Left lobe of liver (tissue), 2 donors: ENCODE data around the gene SPEF1. TPM values are rescaled to one million over a fixed set of nuclear protein-coding genes. Genes with fewer than 3 reads are reported as not detected.
"Not testable (repeated sequence)": the region's sequence is repeated elsewhere in the genome, so short reads cannot be mapped to it uniquely, and the experiment has no call there.

Experiments used
- ATAC-seq: fragments of 200-7000 bp; cut with Tn5 transposase; one replicate; pipeline ENCODE4 v1.9.1; 2020; ENCODE audit warnings: mild to moderate bottlenecking, moderate library complexity
- DNase-seq: peaks from one replicate; pipeline ENCODE4 v3.0.0-alpha.2; 2020; ENCODE audit warnings: low spot score
- total RNA-seq: library from RNA; stranded (reverse); gene quantifications from one replicate; pipeline ENCODE4 v1.2.1, GENCODE V29; 2021
- donor health status: DM: no; HTN: no; CAD: no; lungs with moderate emphysema.
- donor health status: DM: no; HTN: yes; CAD: no.

SPEF1 gene
- total RNA-seq: 0.10 TPM

- ATAC-seq (peak; percentile 90), DNase-seq (peak; percentile 85)
Measured at GRCh38 chr20:3781153-3781910, at the start of gene SPEF1. Gene SPEF1 (minus strand): TSS chr20:3781448. CDS start chr20:3781287, 161 bp downstream.

- ATAC-seq, DNase-seq: not testable (repeated sequence)
Measured at GRCh38 chr20:3829891-3830290, 48.6 kb upstream of the SPEF1 start.

- ATAC-seq: no peak
- DNase-seq: no peak
Measured at GRCh38 chr20:3828798-3829197, 47.5 kb upstream of the SPEF1 start.

- ATAC-seq (no peak), DNase-seq (no peak)
Measured at GRCh38 chr20:3826420-3826819, 45.2 kb upstream of the SPEF1 start.

- ATAC-seq (no peak), DNase-seq (no peak)
Measured at GRCh38 chr20:3825526-3825925, 44.3 kb upstream of the SPEF1 start.

- no peak for ATAC-seq
- DNase-seq: no peak
Measured at GRCh38 chr20:3823881-3824280, 42.6 kb upstream of the SPEF1 start.

- no peak for ATAC-seq
- DNase-seq: no peak
Measured at GRCh38 chr20:3821996-3822395, 40.7 kb upstream of the SPEF1 start.

- no peak for DNase-seq
- no peak for ATAC-seq
Measured at GRCh38 chr20:3820901-3821727, 39.9 kb upstream of the SPEF1 start.

GRCh38 chr20:3820048-3820900 is 39.0 kb upstream of the SPEF1 start, which contains the start of gene AP5S1:
Gene AP5S1 (plus strand): TSS chr20:3820547. CDS start chr20:3822118, 1,571 bp downstream.
- peak; percentile 87 for ATAC-seq
- peak; percentile 98 for DNase-seq

- ATAC-seq: no peak
- no peak for DNase-seq
Measured at GRCh38 chr20:3819411-3820047, 38.3 kb upstream of the SPEF1 start.

- ATAC-seq (peak; percentile 63), DNase-seq (peak; percentile 76)
Measured at GRCh38 chr20:3818155-3819151, 37.2 kb upstream of the SPEF1 start.

GRCh38 chr20:3815703-3816315 is 34.6 kb upstream of the SPEF1 start:
- DNase-seq: no peak

GRCh38 chr20:3814928-3815495 is 33.8 kb upstream of the SPEF1 start:
- ATAC-seq: no peak
- DNase-seq: no peak

More at GRCh38 chr20:3815703-3816315, 34.6 kb upstream of the SPEF1 start:
- no peak for ATAC-seq

- no peak for ATAC-seq
- DNase-seq: no peak
Measured at GRCh38 chr20:3813848-3814581, 32.8 kb upstream of the SPEF1 start.

- DNase-seq (no peak), ATAC-seq (no peak)
Measured at GRCh38 chr20:3812975-3813847, 32.0 kb upstream of the SPEF1 start.

- no peak for ATAC-seq
- DNase-seq: no peak
Measured at GRCh38 chr20:3812259-3812681, 31.0 kb upstream of the SPEF1 start.
